GM19467 (cell line): ENCODE measurements around the gene CILP2.

ENCODE experiments used
- ATAC-seq: cut with Tn5 transposase; IDR thresholded peaks from one replicate; pipeline ENCODE4 v1.9.1; 2021; ENCODE audit warnings: mild to moderate bottlenecking, moderate library complexity; ENCODE audit not compliant: unreplicated experiment

The CILP2 gene

DNA sequence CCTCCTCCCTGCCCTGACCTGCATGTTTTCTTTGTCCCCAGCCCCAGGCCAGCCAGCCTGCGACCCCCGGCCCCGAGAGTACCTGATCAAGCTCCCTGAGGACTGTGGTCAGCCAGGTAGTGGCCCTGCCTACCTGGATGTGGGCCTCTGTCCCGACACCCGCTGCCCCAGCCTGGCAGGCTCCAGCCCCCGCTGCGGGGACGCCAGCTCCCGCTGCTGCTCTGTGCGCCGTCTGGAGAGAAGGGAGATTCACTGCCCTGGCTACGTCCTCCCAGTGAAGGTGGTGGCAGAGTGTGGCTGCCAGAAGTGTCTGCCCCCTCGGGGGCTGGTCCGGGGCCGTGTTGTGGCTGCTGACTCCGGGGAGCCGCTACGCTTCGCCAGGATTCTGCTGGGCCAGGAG, 5.6 kb downstream of the CILP2 start:
- no peak for ATAC-seq

DNA sequence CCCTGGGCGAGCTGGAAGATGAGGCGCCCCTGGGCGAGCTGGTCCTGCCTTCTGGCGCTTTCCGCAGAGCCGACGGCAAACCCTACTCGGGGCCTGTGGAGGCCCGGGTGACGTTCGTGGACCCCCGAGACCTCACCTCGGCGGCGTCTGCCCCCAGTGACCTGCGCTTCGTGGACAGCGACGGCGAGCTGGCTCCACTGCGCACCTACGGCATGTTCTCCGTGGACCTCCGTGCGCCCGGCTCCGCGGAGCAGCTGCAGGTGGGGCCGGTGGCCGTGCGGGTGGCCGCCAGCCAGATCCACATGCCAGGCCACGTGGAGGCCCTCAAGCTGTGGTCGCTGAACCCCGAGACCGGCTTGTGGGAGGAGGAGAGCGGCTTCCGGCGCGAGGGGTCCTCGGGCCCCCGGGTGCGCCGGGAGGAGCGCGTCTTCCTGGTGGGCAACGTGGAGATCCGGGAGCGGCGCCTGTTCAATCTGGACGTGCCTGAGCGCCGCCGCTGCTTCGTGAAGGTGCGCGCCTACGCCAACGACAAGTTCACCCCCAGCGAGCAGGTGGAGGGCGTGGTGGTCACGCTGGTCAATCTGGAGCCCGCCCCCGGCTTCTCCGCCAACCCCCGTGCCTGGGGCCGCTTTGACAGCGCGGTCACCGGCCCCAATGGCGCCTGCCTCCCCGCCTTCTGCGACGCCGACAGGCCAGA, 6.3 kb downstream of the CILP2 start:
- no peak for ATAC-seq

DNA sequence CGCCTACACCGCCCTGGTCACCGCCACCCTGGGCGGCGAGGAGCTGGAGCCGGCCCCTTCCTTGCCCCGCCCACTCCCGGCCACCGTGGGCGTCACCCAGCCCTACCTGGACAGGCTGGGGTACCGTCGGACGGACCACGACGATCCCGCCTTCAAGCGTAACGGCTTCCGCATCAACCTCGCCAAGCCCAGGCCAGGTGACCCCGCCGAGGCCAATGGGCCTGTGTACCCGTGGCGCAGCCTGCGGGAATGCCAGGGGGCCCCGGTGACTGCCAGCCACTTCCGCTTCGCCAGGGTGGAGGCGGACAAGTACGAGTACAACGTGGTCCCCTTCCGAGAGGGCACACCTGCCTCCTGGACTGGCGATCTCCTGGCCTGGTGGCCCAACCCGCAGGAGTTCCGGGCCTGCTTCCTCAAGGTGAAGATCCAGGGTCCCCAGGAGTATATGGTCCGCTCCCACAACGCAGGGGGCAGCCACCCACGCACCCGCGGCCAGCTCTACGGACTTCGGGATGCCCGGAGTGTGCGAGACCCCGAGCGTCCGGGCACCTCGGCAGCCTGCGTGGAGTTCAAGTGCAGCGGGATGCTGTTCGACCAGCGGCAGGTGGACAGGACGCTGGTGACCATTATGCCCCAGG, 7.0 kb downstream of the CILP2 start:
- no peak for ATAC-seq

DNA sequence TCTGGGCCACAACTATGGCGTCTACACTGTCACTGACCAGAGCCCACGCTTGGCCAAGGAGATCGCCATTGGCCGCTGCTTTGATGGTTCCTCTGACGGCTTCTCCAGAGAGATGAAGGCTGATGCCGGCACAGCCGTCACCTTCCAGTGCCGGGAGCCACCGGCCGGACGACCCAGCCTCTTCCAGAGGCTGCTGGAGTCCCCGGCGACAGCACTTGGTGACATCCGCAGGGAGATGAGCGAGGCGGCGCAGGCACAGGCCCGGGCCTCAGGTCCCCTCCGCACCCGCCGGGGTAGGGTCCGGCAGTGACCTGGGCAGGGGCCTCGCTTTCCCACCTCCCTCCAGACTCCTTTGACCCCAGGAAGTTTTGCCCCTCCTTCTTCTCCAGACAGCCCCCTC, 7.6 kb downstream of the CILP2 start:
- ATAC-seq, result no peak

DNA sequence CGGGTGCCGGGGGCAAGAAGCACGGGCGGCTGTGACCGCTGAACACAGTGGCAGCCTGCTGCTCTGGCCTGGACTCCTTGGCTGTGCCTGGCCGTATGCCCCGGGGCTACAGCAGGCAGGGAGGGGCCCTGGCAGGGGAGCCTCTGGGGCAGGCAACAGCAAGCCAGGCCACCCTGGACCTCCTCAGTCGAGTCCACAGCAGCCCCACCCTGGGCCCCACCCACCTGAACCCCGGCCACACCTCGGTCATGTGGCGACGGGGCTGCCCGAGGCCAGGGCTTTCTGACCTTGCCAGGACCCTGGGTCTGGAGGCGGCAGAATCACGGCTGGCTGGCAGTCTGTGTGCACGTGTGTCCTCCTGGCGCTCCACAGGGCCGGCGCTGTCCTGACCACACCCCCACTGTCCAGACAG, 8.7 kb downstream of the CILP2 start:
- ATAC-seq, result no peak

DNA sequence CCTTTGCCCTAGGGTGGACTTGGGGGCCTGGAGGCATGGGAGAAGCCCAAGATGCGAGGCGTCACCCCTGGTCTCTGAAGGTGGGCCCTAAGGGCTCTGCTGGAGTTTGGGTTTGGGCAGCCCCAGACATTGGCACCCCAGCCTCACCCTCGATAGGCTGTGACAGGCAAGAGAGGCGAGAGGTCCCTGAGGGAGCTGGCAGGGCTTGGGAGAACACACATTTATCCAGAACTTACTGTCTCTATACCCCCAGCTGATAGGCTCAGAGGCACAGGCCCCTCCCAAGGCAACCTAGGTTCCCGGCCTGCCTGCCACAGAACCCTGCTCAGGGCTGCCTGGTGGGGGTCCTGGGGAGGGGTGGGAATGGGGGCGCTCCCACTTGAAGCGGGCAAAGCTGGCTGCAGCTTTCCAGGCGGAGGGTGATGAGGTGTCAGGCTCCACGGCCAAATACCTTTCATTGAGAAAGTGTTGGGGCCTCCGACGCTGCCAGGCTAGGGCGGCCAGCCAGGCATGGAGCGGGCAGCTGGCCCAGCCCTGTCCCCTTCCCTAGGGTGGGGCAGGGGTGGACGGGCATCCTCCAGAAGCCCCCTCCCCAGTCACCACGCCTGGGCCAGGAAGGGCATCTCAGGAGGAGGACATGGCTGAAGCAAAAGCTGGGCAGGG, 9.7 kb downstream of the CILP2 start:
- no peak for ATAC-seq

DNA sequence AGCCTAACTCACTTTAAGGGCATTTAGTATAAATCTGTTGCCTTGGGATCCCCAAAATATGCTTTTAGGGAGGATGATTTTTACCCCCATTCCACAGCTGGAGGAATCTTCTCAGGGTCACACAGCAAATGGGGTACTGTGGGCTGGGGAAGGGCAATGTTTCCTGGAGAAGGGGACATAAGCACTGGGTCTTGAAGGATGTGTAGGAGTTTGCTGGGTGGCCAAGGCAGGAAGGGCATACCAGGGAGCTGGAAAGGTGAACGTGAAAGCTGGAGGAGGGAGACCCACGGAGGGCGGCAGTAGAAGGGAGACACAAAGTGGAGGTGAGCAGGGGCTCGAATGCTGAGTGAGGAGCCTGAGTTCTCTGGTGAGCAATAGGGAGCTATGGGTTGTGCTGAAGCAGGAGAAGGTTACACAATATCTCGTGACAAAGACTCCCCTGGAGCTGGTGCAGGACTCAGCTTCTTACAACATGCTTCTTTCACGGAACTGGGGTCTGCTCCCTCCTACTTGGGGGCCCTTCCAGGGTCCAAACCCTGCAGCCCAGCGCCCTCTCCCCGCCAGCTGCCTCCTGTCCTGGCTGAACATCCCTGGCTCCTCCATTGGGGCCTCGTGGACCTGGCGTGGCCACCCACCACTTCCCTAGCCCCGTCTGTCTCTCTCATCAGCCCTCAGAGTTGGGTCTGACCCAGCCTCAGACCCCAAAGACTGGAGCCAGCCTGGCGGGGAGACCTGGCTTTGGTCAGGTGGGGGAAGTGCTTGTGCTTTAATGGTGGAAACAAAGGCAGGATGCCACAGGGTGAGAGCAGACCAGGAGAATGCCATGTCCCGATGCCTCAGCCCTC, 11.1 kb downstream of the CILP2 start:
- no peak for ATAC-seq

DNA sequence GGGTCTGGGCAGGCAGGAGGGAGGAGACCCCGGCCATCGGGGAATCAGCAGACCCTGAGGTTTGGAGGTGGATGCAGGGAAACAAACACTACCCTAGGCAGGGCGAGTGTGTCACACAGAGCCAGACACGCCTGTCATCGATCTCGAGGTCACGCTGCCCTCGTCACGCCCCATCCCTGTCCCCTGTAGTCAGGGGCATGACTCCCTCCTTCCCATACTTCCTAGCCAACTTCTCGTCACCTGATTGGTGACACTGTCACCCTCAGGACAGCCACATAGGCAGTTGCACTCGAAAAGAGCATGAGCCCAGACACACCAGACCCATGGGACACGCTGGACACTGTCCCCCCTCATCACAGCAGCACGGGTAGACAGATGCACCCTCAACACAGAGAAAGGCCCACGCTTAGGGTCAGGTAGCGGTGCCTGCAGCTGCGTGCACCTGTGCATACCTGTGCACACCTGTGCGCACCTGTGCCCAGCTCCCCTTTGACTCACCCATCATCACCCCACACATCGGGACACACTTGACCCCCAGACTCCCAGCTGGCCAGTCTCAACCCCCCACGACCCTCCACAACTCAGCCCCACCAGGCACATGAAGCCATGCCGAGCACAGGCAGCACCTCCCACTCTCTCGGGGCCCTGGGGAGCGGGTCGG, 11.9 kb downstream of the CILP2 start:
- no peak for ATAC-seq

DNA sequence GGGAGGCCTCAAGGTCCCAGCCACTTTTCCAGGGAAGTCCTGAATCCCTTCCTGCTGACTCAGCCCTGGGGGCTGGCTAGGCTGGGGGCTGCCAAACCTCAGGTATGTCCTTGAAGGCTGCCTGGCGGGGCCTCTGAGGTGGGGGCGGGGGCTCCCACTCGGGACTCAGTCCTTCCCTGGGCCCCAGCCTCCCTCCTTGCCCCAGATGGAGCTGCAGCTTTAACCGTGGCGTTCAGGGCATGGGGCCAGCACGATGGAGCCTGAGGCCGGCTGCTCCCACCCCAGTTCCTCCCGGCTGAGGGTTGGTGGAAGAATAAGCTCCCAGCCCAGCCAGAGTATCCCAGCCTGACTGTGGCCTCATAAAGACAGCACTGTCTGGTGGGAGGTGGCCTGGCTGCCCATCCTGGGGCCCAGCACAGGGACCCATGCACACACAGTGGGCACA, 12.4 kb downstream of the CILP2 start:
- no peak for ATAC-seq

DNA sequence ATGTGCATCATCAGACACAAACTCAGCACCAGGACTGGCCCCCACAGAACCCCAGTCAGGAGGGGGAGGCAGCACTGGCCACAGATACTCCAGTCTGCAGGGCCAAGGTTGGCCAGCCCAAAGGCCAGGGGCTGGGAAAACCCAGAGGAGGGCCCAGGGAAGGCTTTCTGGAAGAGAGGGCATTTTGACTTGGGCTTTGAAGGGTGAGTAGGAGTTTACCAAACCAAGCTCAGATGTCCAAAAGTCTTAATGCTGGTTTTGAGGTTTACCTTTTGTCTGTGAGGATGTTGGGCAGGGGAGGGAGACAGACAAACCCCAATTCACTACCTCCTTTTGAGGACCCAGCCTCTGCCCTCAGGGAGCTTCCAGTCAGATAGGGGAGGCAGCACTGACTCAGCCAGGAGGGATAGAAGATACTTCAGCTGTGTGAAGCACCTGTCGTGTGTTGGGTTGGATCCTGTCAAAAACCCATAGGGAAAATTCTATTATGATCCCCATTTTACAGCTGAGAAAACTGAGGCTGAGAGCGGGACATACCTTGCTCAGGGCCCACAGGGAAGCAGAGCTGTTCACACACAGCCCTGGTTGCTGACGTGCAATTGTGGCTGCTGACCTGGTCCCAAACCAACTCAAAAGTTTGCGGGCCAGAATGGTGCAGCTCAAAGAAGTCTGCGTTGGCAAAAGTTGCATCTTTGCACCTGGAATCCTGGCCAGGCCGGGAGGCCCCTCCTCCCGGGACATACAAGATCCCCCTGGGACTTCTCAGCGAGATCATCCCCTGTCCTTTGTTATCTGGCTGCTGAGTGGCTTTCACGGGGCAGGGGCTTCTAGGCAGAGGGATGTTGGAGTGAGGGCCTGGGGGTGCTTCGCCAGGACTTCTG, 13.1 kb downstream of the CILP2 start:
- ATAC-seq, result no peak

DNA sequence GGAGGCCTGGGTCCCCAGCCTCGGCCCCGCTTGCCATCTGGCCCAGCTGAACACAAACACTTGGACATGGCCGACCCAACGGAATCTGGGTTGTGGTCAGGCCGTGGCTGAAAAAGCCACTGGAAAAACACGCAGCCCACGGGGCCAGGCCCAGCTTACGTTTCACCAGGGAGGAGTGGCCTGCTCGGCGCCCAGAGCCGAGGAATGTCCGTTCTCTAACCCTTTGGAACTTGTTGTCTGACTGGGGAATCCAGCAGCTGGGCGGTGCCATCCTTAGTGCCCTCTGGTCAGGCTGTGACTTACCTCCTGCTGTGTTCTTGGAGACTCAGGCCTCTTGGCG, 13.8 kb downstream of the CILP2 start:
- no peak for ATAC-seq

DNA sequence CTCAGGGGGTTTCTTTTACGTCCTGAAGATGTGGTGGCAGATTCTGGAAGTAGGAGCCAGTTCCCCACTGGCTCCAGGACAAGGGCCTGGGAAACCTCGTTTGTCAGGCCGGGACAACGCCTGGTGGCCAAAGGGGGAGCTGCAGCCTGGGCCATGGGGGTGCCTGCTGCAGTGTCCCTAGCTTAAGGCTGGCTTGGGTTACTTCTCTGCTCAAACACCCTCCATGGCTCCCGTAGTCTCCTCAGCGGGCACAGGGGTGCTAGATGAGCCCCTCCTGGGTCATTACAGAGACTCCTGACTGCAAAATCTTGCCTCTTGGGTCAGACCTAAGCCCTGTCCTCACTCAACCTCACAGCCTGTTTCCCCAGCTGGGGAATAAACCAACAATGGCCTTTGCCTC, 14.7 kb downstream of the CILP2 start:
- ATAC-seq, result no peak

DNA sequence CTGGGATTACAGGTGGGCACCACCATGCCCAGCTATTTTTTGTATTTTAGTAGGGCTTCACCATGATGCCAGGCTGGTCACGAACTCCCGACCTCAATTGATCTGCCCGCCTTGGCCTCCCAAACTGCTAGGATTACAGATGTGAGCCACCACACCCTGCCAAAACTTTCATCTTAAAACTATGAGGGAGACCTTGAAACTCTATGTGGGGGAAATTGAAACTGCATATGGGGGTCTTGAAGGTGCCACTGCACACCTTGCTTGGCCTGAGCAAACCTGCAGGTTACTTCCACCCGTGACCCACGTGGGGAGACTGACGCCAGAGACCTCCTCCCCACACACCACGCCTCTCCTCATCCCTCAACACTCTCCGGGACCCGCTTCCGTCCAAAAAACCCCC, 15.6 kb downstream of the CILP2 start:
- no peak for ATAC-seq

DNA sequence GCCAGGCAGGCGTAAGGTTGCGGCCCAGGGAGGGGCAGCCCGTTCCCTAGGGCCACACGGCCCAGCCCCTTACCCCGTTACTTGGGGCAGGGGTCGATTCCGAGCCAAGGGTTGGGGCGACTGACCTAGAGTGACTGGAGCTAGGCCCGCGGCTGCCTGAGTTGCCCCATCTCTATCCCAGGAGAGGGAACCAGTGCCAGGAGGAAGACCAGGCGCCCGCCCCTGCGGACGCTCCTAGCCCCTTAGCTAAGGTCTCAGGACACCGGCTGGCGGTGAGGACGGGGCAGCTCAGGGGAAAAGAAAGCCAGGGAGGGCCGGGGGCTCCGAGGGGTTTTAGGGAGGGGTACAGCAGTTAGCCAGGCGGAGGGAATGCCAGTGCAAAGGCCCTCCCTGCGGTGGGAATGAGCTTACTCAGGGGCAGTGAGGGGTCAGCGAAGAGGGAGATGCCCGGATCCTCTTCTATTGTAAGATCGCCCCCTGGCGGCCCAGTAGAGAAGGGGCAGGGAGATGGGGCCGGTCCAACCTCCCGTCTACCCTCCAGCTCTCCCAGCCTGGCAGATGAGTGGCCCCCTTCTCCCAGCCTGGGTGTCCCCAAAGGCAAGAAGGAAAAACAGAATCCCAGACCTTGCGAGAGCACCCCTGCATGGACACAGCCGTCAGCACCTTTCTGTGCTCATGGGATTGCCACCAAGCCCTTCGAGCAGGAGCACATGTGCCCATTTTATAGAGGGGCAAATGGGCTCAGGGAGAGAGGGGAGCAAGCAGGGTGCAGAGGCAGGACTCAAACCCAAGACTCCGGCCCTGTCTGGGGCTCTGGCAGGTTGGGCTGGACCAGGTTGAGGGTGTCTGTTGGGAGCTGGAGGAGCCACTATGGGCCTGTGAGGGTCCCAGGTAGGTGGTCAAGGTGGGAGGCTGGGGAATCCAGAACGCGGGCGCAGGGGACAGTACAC, 16.3 kb downstream of the CILP2 start:
- ATAC-seq, result no peak

DNA sequence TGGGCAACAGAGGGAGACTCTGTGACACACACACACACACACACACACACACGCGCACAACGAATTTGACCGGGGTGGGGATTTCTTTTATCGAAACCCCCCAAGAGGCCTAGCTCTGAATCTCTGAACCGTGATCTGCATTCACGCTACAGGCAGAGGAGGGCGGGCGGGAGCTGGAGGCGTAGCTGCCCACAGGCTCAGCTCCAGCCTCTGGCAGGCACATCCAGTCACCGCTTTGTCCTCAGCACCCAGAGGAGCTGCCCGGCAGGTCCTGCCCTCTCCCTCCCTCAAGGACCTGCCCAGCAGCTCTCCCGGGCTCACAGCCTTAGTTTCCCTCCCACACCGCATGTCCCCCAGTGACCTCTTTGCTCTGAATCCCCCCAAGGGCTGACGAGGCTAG, 20.0 kb downstream of the CILP2 start:
- no peak for ATAC-seq

DNA sequence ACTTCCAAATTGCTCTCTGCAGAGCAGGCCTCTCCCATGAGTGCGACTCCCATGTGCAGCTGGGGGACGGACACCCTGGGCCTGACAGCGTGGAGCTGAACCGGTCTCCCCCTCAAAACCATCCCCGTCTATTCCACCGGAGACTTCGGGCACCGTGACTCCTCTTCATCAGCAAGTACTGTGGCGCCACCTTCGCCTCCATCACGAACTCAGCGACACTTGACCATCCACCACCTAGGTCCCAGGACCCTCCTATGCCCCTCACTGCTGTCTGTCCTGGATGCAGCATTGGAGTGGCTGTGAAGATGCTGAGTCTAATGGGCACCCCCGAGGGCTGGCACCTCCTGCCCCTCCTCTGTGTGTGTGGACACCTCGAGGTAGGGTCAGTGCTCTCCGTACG, 20.6 kb downstream of the CILP2 start:
- no peak for ATAC-seq

DNA sequence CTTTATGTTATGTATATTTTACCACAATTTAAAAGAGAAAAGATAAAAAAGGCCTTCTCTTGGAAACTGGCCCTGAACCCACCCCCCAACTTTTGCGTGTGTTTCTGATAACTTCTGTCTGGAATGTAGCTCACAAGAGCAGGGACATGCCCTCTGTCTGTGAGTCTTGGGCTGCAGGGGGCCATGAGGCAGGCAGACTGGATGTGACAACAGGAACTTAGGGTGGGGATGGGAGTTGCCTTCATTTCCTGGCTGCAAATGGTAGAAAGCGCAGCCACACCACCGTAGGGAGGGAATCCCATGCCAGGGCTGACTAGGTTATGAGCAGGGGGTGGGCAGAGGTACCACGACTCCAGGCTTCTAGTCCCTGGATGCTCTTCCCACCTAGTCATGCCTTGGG, 21.9 kb downstream of the CILP2 start:
- no peak for ATAC-seq

DNA sequence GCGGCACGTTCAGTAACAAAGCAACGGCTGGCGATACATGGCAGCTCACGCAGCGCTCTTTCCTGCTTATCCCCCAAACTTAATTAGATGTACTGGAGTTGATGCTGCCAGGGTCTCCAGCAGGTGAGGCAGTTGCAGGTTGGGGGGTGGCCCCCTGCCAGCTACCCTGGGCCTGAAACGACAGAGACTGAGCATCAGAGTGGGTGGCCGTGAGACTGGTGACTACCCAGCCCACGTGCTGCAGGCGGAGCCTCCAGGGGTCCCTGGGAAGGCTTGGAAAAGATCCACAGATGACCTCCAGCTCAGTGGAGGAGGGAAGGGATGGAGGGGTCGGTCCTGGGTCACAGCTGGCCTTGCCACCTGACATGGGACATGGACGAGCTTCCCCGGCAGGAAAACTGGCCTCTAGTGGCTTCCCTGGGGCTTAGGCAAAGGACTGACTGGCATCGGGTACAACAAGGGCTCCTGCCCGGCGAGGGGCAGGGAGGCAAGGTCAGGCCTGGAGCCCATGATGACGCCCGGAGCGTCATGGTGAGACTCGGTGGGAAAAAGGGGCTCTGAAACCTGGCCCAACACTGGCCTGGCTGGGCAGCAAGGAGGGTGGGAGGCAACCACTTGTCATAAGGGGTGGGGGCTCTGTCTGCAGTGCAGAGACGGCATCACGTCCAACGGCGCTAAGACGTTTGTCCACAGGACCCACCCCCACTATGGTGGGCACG, 24.0 kb downstream of the CILP2 start:
- ATAC-seq, result no peak
